ENCODE results near the gene CTSC.

Gene CTSC

DNA sequence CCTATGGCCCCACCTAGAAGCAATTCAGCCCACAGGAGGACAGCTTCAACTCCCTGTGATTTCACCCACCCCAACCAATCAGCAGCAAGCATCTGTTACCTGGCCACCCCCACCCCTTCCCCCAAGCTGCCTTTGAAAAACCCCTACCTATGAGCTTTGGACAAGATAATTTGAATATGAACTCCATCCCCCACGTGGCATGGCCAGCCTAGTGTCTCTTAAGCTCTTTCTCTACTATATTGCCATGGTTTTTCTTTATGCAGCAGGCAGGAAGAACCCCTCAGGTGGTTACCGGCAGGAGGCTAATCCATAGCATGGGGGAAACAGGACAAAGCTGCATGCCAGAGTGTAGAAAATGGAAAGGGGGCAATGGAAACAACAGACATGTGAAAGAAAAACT lies 29.0 kb downstream of the CTSC start:
- TF ChIP-seq, protein P1, sequence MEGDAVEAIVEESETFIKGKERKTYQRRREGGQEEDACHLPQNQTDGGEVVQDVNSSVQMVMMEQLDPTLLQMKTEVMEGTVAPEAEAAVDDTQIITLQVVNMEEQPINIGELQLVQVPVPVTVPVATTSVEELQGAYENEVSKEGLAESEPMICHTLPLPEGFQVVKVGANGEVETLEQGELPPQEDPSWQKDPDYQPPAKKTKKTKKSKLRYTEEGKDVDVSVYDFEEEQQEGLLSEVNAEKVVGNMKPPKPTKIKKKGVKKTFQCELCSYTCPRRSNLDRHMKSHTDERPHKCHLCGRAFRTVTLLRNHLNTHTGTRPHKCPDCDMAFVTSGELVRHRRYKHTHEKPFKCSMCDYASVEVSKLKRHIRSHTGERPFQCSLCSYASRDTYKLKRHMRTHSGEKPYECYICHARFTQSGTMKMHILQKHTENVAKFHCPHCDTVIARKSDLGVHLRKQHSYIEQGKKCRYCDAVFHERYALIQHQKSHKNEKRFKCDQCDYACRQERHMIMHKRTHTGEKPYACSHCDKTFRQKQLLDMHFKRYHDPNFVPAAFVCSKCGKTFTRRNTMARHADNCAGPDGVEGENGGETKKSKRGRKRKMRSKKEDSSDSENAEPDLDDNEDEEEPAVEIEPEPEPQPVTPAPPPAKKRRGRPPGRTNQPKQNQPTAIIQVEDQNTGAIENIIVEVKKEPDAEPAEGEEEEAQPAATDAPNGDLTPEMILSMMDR (IDR thresholded peaks at IDR 0.05; ENCODE audit: low read depth, low read length), result no peak
- H3K4me3 ChIP-seq (ENCODE audit: low read depth, low read length), result no peak overlapping the region

- H3K4me3 ChIP-seq (ENCODE audit: low read depth, low read length), result no peak overlapping the region
- TF ChIP-seq, protein P1 (IDR thresholded peaks at IDR 0.05; ENCODE audit: low read depth, low read length), result no peak
Observed at GRCh38 chr11:88307749-88308425, 29.6 kb downstream of the CTSC start.

DNA sequence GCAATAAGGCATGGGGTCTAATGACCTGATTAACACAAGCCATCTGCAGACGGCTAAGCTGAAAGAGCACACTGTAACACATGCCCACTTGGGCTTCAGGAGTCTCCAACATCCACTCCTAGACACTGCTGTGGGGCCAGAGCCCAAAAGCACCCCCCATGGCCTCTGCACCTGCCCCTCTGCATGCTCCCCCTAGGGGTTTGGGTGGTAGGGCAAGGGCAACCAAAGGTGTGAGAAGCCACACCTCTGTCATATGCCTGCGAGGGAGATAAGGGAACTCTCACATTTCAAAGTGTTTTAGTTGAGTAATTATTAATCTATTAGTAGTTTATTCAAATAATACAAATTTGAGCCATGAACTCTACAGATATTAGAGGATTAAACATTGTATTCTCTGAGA lies 30.8 kb downstream of the CTSC start:
- TF ChIP-seq, protein P1 (IDR thresholded peaks at IDR 0.05; ENCODE audit: low read depth, low read length), result no peak

GRCh38 chr11:88305430-88305829 lies 32.1 kb downstream of the CTSC start:
- no peak overlapping the region for H3K4me3 ChIP-seq (ENCODE audit: low read depth, low read length)
- TF ChIP-seq, protein P1 (IDR thresholded peaks at IDR 0.05; ENCODE audit: low read depth, low read length), result no peak

More for the DNA sequence above, 30.8 kb downstream of the CTSC start:
- no peak overlapping the region for H3K4me3 ChIP-seq (ENCODE audit: low read depth, low read length)

DNA sequence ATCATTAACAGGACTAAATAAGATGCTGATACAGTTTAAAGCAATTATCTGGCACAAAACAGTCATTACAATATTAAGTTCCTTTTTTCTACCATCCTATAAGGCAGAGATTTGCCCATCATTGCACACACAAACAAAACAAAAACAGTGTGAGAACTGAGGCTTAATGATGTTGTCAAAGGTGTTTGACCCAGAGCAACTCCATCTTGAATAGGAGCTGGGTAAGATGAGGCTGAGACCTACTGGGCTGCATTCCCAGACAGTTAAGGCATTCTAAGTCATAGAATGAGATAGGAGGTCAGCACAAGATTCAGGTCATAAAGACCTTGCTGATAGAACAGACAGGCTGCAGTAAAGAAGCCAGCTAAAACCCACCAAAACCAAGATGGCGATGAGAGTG lies 33.2 kb downstream of the CTSC start:
- TF ChIP-seq, protein P1 (IDR thresholded peaks at IDR 0.05; ENCODE audit: low read depth, low read length), result no peak
- no peak overlapping the region for H3K4me3 ChIP-seq (ENCODE audit: low read depth, low read length)

DNA sequence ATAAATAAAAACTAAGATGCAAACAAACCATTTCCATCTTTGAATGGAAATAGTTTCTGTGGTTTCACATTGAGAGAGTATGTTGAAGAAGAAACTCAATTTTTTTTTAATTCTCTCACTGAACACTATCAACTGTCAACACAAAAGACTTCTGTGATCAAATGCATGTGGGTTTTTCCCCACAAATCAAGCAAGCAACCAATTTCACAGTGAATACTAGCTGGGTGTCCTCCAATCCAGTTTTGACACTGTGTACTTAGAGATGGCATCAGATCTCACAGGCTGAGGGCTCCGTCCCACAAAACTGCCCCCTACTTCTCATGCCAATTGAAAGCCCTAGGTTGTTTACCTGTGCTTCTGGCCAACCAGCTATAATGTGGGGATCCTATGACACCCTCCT lies 34.5 kb downstream of the CTSC start:
- no peak overlapping the region for H3K4me3 ChIP-seq (ENCODE audit: low read depth, low read length)
- TF ChIP-seq, protein P1 (IDR thresholded peaks at IDR 0.05; ENCODE audit: low read depth, low read length), result no peak

DNA sequence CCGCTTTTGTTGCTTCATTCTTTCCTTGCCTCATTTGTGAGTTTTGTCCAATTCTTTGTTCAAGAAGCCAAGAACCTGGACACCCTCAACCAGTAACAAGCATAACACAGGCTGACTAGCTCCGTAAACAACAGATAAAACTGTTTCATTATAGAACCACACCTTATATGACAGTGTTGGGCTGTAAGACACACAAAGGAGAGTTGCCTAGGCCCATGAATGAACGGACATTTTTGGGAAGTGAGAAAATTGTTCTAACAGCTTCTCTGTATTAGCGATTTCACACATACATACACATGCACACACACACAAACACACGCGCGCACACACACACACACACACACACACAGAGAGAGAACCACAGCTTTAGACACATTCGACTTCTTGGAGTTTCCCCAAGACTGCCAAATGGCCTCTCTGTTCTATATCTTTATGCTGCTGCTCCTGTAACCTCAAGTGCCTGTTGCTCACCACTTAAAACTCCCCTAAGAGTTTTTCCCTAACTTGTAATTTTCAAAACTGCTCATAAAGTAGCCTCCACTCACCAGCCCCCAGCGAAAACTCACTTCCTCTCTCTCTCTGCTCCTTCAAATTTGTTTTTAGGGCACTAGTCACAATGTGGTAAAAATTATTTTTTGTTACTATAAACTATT lies 35.9 kb downstream of the CTSC start:
- TF ChIP-seq, protein P1 (IDR thresholded peaks at IDR 0.05; ENCODE audit: low read depth, low read length), result no peak
- H3K4me3 ChIP-seq (ENCODE audit: low read depth, low read length), result no peak overlapping the region
